ENCODE data around the gene RARRES2. TPM values are rescaled to one million over a fixed set of nuclear protein-coding genes. Genes with fewer than 3 reads are reported as not detected.

RARRES2 gene
- total and polyA plus RNA-seq, 2 of the 13 experiments (the other 11 are each of a cell fraction or from before 2014, with no cell fraction given), result 134 to 172 TPM

- TF ChIP-seq YEATS4 (CRISPR knock-in tag; IDR thresholded peaks at IDR 0.05; ENCODE audit: borderline replicate concordance), result 0 out of 2 replicates have a peak, but pooled peaks have one; percentile 42
- TF ChIP-seq ZSCAN20 (CRISPR knock-in tag; IDR thresholded peaks at IDR 0.05; ENCODE audit: borderline replicate concordance), result 0 out of 2 replicates have a peak, but pooled peaks have one; percentile 20
- TF ChIP-seq POLR2AphosphoS5 (IDR thresholded peaks at IDR 0.05; ENCODE audit: low read depth, low read length), result peak; percentile 36
- TF ChIP-seq ATF3 (CRISPR knock-in tag; IDR thresholded peaks at IDR 0.05), result peak; percentile 19; the same call in 1 of the 2 replicates
- TF ChIP-seq ZBED4 (CRISPR knock-in tag; IDR thresholded peaks at IDR 0.05; ENCODE audit: borderline replicate concordance), result no peak
- 0 out of 2 replicates have a peak, but pooled peaks have one; percentile 51 for TF ChIP-seq SP5 (CRISPR knock-in tag; IDR thresholded peaks at IDR 0.05; ENCODE audit: borderline replicate concordance, low read depth)
- TF ChIP-seq ZNF784 (CRISPR knock-in tag; IDR thresholded peaks at IDR 0.05; ENCODE audit: borderline replicate concordance), result peak; percentile 14; the same call in 1 of the 2 replicates
- TF ChIP-seq PRDM10 (CRISPR knock-in tag; IDR thresholded peaks at IDR 0.05; ENCODE audit: low read depth), result peak; percentile 71
- no peak for TF ChIP-seq NFRKB (IDR thresholded peaks at IDR 0.05)
- TF ChIP-seq SAP130 (CRISPR knock-in tag; IDR thresholded peaks at IDR 0.05; ENCODE audit: low read depth), result peak; percentile 59
- no peak for TF ChIP-seq ZNF816 (CRISPR knock-in tag; IDR thresholded peaks at IDR 0.05; ENCODE audit: borderline replicate concordance)
- peak; percentile 49; the same call in 1 of the 2 replicates for TF ChIP-seq ZNF563 (CRISPR knock-in tag; IDR thresholded peaks at IDR 0.05)
- 0 out of 2 replicates have a peak, but pooled peaks have one; percentile 35 for TF ChIP-seq SPEN (CRISPR knock-in tag; IDR thresholded peaks at IDR 0.05; ENCODE audit: low read depth)
- TF ChIP-seq RFXAP (CRISPR knock-in tag; IDR thresholded peaks at IDR 0.05; ENCODE audit: borderline replicate concordance), result 0 out of 2 replicates have a peak, but pooled peaks have one; percentile 8
Measured at GRCh38 chr7:150341263-150342120, at the start of gene RARRES2 (continued).

Measured in HepG2 (cell line).